GM23338 (cell line): ENCODE measurements around the gene FKBP2. TPM values are rescaled to one million over a fixed set of nuclear protein-coding genes. Genes with fewer than 3 reads are reported as not detected.

Source experiments
- ATAC-seq: fragments of 200-7000 bp; cut with Tn5 transposase; 3 replicates; pipeline ENCODE4 v1.9.1; 2020
- DNase-seq: peaks from one replicate; pipeline ENCODE4 v3.0.0-alpha.2; 2015; ENCODE audit warnings: low spot score
- H2AFZ ChIP-seq: fragments of 200-600 bp; sonication (generic); 2 replicates; pipeline ENCODE4 v1.8.0; 2016; ENCODE audit warnings: antibody characterized with exemption, mild to moderate bottlenecking, moderate library complexity
- H3F3A ChIP-seq: fragments of 200-600 bp; sonication (generic); replicated peaks from 2 replicates; pipeline ENCODE4 v1.8.0; 2017; ENCODE audit warnings: antibody characterized with exemption, mixed run types, low read depth
- H3K27ac ChIP-seq: fragments of 200-600 bp; sonication (generic); 2 replicates; pipeline ENCODE4 v1.6.1; 2016; ENCODE audit warnings: low read depth
- H3K27me3 ChIP-seq: fragments of 200-600 bp; sonication (generic); 2 replicates; pipeline ENCODE4 v1.8.0; 2016; ENCODE audit warnings: mild to moderate bottlenecking, mixed run types, moderate library complexity; ENCODE audit not compliant: insufficient read depth
- H3K36me3 ChIP-seq: fragments of 200-600 bp; sonication (generic); 2 replicates; pipeline ENCODE4 v1.8.0; 2016; ENCODE audit warnings: mild to moderate bottlenecking; ENCODE audit not compliant: insufficient read depth
- H3K4me1 ChIP-seq: fragments of 200-600 bp; sonication (generic); 2 replicates; pipeline ENCODE4 v1.8.0; 2016; ENCODE audit warnings: mild to moderate bottlenecking, moderate library complexity; ENCODE audit not compliant: insufficient read depth
- H3K4me2 ChIP-seq: fragments of 200-600 bp; sonication (generic); 2 replicates; pipeline ENCODE4 v1.7.1; 2017; ENCODE audit warnings: mixed run types
- H3K4me3 ChIP-seq: fragments of 200-600 bp; sonication (generic); 2 replicates; pipeline ENCODE4 v1.6.1; 2016; ENCODE audit warnings: mixed run types
- H3K79me2 ChIP-seq: fragments of 200-600 bp; sonication (generic); replicated peaks from 2 replicates; pipeline ENCODE4 v1.8.0; 2017; ENCODE audit warnings: mild to moderate bottlenecking; ENCODE audit not compliant: insufficient read depth
- H3K9me2 ChIP-seq: fragments of 200-600 bp; sonication (generic); 2 replicates; pipeline ENCODE4 v1.8.0; 2017; ENCODE audit not compliant: insufficient read depth
- H4K20me1 ChIP-seq: fragments of 200-600 bp; sonication (generic); replicated peaks from 2 replicates; pipeline ENCODE4 v1.8.0; 2017; ENCODE audit warnings: mild to moderate bottlenecking; ENCODE audit not compliant: insufficient read depth
- H3K27ac Mint-ChIP-seq: 2 replicates; pipeline ENCODE4 v1.8.0; 2020; ENCODE audit warnings: inconsistent platforms, mild to moderate bottlenecking, moderate library complexity, mixed read lengths
- H3K27me3 Mint-ChIP-seq: 3 replicates; pipeline ENCODE4 v1.8.0; 2022; ENCODE audit warnings: low read depth, mild to moderate bottlenecking, moderate library complexity, mixed read lengths, inconsistent platforms; ENCODE audit not compliant: insufficient read depth, poor library complexity
- H3K36me3 Mint-ChIP-seq: 3 replicates; pipeline ENCODE4 v1.8.0; 2021; ENCODE audit warnings: low read depth, mild to moderate bottlenecking, inconsistent platforms, moderate library complexity, mixed read lengths
- H3K4me1 Mint-ChIP-seq: 3 replicates; pipeline ENCODE4 v1.8.0; 2020; ENCODE audit warnings: mild to moderate bottlenecking, inconsistent platforms, mixed read lengths
- H3K4me3 Mint-ChIP-seq: 3 replicates; pipeline ENCODE4 v1.8.0; 2021; ENCODE audit warnings: moderate library complexity, mild to moderate bottlenecking, inconsistent platforms, mixed read lengths
- H3K9me3 Mint-ChIP-seq: 3 replicates; pipeline ENCODE4 v1.8.0; 2020; ENCODE audit warnings: moderate library complexity, mild to moderate bottlenecking, inconsistent platforms, mixed read lengths
- CREB1 ChIP-seq: fragments of 250-450 bp; sonication (Bioruptor Pico); IDR thresholded peaks from 2 replicates; pipeline ENCODE4 v1.5.0; 2020; ENCODE audit warnings: low read depth, mild to moderate bottlenecking, moderate library complexity
- CTCF ChIP-seq, 2 experiments: fragments of 200-600 bp in 1 of 2; sonication (generic) in 1 of 2; conservative IDR thresholded peaks; 2 replicates each; pipeline versions ENCODE4 v1.5.1 to v1.6.1; 2016 to 2017; ENCODE audit warnings: antibody characterized with exemption in 2 of 2, low read depth in 2 of 2, mild to moderate bottlenecking in 2 of 2, moderate library complexity in 1 of 2
- ETS1 ChIP-seq: IDR thresholded peaks from 2 replicates; pipeline ENCODE4 v1.6.1; 2016; ENCODE audit warnings: antibody characterized with exemption
- EZH2 ChIP-seq: fragments of 200-600 bp; sonication (generic); IDR thresholded peaks from one replicate; pipeline ENCODE4 v1.8.0; 2017; ENCODE audit warnings: antibody characterized with exemption, mild to moderate bottlenecking, low read depth; ENCODE audit not compliant: unreplicated experiment
- JUNB ChIP-seq: IDR thresholded peaks from one replicate; pipeline ENCODE4 v1.6.1; 2016; ENCODE audit warnings: antibody characterized with exemption; ENCODE audit not compliant: unreplicated experiment
- POLR2AphosphoS5 ChIP-seq: IDR thresholded peaks from 2 replicates; pipeline ENCODE4 v1.6.1; 2016; ENCODE audit warnings: antibody characterized with exemption, low read depth
- REST ChIP-seq: IDR thresholded peaks from one replicate; pipeline ENCODE4 v1.6.1; 2018; ENCODE audit warnings: antibody characterized with exemption; ENCODE audit not compliant: unreplicated experiment
- ZNF331 ChIP-seq: fragments of 250-450 bp; sonication (Bioruptor Pico); IDR thresholded peaks from 2 replicates; pipeline ENCODE4 v1.5.0; 2020; ENCODE audit warnings: low read depth, mild to moderate bottlenecking, moderate library complexity
- polyA plus RNA-seq: library from polyadenylated mRNA; unstranded; fragments of >200 nt; fragmentation: Nextera tagmentation; extraction: Ambion mirVana; gene quantifications from 2 replicates; pipeline ENCODE4 v1.2.1, GENCODE V29; 2016
- total RNA-seq: library from RNA; depleted of rRNA; stranded (reverse); fragments of >200 nt; shearing (Covaris generic); gene quantifications from 2 replicates; pipeline ENCODE4 v1.2.3, GENCODE V29; 2014

FKBP2 gene
- total and polyA plus RNA-seq, 2 experiments from 2014 or later, result 31.4 to 201 TPM

- Mint-ChIP-seq H3K27ac (peak overlapping the region; percentile 98), H3K36me3 (peaks cover 24% of the 10 kb centered on the region), H3K9me3 (no peaks in the 10 kb centered on the region), H3K4me3 (peak overlapping the region; percentile 93), H3K27me3 (peaks cover 28% of the 10 kb centered on the region), H3K4me1 (peaks cover 27% of the 10 kb centered on the region)
- DNase-seq (peak; percentile 99), ATAC-seq (peak; percentile 72)
- Histone ChIP-seq H3K4me3 (peak overlapping the region; percentile 97), H4K20me1 (no peaks in the 10 kb centered on the region; the same call in 1 of the 2 replicates), H3F3A (peaks cover 28% of the 10 kb centered on the region), H3K27ac (peak overlapping the region; percentile 86; the same call in 1 of the 2 replicates), H3K9me2 (no peaks in the 10 kb centered on the region), H3K79me2 (peaks cover 26% of the 10 kb centered on the region), H3K27me3 (no peaks in the 10 kb centered on the region), H2AFZ (no peak overlapping the region), H3K4me2 (peak overlapping the region; percentile 96), H3K4me1 (peaks cover 17% of the 10 kb centered on the region; the same call in 1 of the 2 replicates), H3K36me3 (no peaks in the 10 kb centered on the region)
- TF ChIP-seq ETS1 (0 out of 2 replicates have a peak, but pooled peaks have one; percentile 10), ZNF331 (CRISPR knock-in tag) (no peak), EZH2 (no peak), POLR2AphosphoS5 (peak; percentile 67; the same call in 1 of the 2 replicates)
Measured at GRCh38 chr11:64241491-64242374, 838 bp downstream of the FKBP2 start.

GRCh38 chr11:64243236-64243854 is 2.5 kb downstream of the FKBP2 start:
- no peak for ATAC-seq
- H3K27ac Mint-ChIP-seq, result peak overlapping the region; percentile 43; the same call in 1 of the 2 replicates
- H4K20me1 ChIP-seq, result no peaks in the 10 kb centered on the region; the same call in 1 of the 2 replicates
- no peak overlapping the region for H2AFZ ChIP-seq
- peak overlapping the region; percentile 93 for H3K4me3 Mint-ChIP-seq
- peaks cover 34% of the 10 kb centered on the region for H3K4me1 Mint-ChIP-seq
- peaks cover 21% of the 10 kb centered on the region for H3K36me3 Mint-ChIP-seq
- no peak overlapping the region for H3K4me2 ChIP-seq
- DNase-seq, result no peak
- H3F3A ChIP-seq, result peaks cover 35% of the 10 kb centered on the region
- no peaks in the 10 kb centered on the region for H3K9me3 Mint-ChIP-seq
- H3K36me3 ChIP-seq, result no peaks in the 10 kb centered on the region
- peak overlapping the region; percentile 97; the same call in 1 of the 2 replicates for H3K4me3 ChIP-seq
- H3K9me2 ChIP-seq, result no peaks in the 10 kb centered on the region
- H3K27me3 ChIP-seq, result no peaks in the 10 kb centered on the region
- H3K27ac ChIP-seq, result peak overlapping the region; percentile 19; the same call in 1 of the 2 replicates
- peaks cover 24% of the 10 kb centered on the region for H3K4me1 ChIP-seq
- peaks cover 33% of the 10 kb centered on the region for H3K27me3 Mint-ChIP-seq
- peaks cover 26% of the 10 kb centered on the region for H3K79me2 ChIP-seq
- no peak for TF ChIP-seq CREB1 (CRISPR knock-in tag)
- 0 out of 2 replicates have a peak, but pooled peaks have one; percentile 21 for TF ChIP-seq POLR2AphosphoS5
- no peak for TF ChIP-seq EZH2
- no peak for TF ChIP-seq JUNB
- TF ChIP-seq REST, result no peak
- TF ChIP-seq CTCF (conservative IDR thresholded peaks at IDR 0.05; ENCODE audit: low read depth in 2 of 2), result no peak
